Keratinocyte (primary cell): ENCODE data around the gene ATG14.

Experiments used
- CTCF ChIP-seq, 3 experiments: IDR thresholded peaks in 1 of 3; conservative IDR thresholded peaks in 1 of 3; optimal IDR thresholded peaks in 1 of 3; 2 replicates in 2 of 3; 3 replicates in 1 of 3; pipeline versions ENCODE3 to v1.5.1; 2011; ENCODE audit warnings: low read length in 3 of 3, mild to moderate bottlenecking in 3 of 3, moderate library complexity in 2 of 3, control low read depth in 1 of 3, inconsistent platforms in 1 of 3; ENCODE audit not compliant: insufficient read depth in 2 of 3; ENCODE audit errors: extremely low read depth in 1 of 3
- EZH2 ChIP-seq: IDR thresholded peaks from one replicate; pipeline ENCODE4 v1.6.1; 2012; ENCODE audit warnings: inconsistent platforms, mild to moderate bottlenecking, low read length, moderate library complexity

DNA sequence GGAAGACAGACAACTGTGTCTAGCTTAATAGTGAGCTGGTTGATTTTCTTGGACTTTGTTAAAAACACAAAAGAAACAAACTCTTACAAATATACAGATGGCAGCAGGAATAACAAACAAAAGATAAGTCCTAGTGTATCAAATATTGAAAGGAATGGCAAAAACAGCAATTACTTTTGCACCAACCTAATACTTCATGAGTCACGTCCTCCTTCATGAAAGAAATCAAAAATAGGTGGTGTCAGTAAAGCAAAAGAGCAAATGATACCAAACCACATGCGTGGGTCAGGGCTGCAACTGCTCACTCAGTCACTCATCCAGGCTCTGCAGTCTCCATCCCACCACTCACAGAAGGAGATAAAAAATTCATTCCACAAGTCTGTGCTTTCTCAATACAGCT is 11.8 kb downstream of the ATG14 start:
- TF ChIP-seq CTCF (optimal IDR thresholded peaks at IDR 0.05 in 1 of 3, IDR thresholded peaks at IDR 0.05 in 1 of 3, conservative IDR thresholded peaks at IDR 0.05 in 1 of 3; ENCODE audit: extremely low read depth in 1 of 3, insufficient read depth in 2 of 3, low read length in 3 of 3), result no peak
- no peak for TF ChIP-seq EZH2
